GM18519 (cell line): ENCODE results near the gene MLF1.

Experiments
- ATAC-seq: cut with Tn5 transposase; IDR thresholded peaks from one replicate; pipeline ENCODE4 v1.9.1; 2021; ENCODE audit warnings: mild to moderate bottlenecking, moderate library complexity; ENCODE audit not compliant: unreplicated experiment, low FRiP score

MLF1 gene

DNA sequence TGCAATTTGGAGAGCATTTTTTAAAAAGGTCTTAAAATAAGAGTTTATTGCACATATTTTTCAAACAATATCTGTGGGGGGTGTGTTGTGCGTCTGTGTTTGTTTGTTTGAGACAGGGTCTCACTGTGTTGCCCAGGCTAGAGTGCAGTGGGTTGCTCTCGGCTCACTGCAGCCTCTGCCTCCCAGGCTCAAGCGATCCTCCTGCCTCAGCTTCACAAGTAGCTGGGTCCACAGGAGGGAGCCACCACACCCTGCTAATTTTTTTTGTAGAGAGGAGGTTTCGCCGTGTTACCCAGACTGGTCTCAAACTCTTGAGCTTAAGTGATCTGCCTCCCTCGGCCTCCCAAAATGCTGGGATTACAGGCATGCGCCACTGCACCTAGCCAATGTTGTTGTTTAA, 2.7 kb downstream of the MLF1 start:
- ATAC-seq = no peak

DNA sequence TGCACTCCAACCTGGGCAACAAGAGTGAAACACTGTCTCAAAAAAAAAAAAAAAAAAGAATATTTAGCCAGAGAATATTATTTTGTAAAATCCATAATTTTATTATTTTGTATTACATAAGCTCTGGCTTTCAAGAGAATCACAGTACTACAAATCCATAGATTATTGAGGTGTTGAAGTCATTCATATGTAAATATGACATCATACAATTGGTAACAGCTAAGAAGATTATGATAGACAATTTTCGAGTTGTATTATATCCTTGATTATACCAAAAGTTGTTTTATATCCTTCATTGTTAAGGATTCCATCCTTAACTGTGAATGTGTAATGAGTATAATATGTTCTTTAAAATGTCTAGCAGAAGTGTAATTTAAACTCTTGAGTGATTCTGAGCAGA, 3.7 kb downstream of the MLF1 start:
- ATAC-seq = no peak

DNA sequence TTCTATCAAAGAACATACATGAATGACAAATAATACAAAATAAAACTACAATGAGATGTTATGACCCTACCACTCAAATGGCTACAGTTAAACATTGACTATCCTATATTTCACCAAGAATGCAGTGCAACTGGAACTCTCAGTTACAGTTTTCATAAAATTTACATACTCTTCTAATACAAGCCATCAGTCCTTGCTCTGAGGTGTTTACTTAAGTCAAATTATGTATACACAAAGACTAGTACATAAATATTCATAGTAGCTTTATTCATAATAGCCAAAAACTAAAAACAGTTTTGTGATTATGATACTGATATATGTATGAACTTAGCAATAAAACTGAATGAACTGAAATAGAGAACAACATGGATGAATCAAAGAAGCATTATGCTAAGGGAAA, 19.2 kb downstream of the MLF1 start:
- no peak for ATAC-seq

DNA sequence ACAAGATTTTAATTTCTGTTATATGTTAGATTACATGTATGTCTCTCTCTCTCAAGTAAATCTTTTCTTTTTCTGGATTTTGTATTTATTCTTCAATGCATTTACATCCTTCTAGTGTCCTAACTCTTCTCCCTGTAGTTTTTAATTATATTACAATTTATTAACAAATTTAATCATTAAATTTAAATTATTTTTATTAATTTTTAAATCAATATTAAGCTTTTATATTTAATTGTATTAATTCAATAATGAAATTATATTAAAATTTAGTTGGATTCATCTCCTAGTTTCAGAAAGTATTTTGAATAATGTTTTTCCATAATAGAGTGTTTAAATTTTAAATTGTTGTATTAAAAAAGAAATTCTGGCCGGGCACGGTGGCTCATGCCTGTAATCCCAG, 29.8 kb downstream of the MLF1 start:
- ATAC-seq = no peak

DNA sequence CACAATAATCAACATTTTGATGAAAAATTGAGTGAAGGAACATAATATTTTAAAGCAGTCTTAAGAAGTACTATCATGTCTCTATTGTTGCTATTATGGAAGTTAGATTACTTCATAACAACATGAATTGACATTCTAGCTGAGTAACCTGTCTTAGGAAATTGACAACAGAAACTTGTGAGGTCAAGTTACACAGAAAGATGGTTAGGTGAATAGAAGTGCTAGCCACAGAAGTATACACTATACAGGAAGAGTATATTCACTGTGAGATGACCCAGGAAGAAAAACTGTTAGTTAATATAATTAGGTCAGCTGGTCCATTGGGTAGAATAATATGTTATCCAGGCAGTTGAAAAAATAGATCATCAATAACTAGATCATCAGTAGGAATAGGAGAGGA, 31.2 kb downstream of the MLF1 start:
- ATAC-seq = no peak

DNA sequence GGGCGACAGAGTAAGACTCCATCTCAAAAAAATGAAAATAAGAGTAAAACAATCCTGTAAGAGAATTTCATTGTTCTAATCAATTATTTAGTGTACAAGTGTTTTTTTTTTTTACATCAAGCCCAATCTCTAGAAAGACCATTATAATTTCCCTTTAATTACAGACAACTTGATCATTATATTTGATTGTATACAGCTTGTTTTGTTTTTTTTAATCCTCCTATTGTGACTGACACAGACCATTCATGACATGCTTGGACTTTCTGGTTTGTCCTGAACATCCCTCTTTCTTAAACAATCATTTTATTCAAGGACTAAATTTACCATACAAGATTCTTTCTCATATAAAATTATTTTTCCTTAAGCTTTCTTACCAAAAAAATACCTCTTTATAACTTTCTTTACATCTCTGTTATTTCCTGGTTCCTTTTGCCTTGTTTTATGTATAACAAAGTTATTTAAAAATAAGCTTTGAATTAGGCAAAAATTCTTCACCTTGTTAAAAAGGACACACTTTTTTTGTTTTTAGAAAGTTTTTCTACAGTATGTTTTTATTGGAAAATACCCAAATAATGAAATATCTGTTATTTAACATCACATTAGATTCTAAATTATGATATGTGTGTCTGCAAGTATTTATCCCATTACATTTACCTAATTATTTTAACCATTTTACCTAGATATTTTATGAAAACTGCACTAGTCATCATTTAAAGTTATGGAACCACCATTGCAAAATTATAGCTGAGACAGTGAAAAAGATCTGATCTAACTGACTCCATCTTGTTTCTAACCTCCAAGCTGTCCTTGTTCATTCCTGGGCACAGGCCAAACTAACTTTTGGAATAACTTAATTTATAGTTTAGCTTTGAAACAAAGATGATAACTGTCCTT, 47.2 kb downstream of the MLF1 start:
- no peak for ATAC-seq

DNA sequence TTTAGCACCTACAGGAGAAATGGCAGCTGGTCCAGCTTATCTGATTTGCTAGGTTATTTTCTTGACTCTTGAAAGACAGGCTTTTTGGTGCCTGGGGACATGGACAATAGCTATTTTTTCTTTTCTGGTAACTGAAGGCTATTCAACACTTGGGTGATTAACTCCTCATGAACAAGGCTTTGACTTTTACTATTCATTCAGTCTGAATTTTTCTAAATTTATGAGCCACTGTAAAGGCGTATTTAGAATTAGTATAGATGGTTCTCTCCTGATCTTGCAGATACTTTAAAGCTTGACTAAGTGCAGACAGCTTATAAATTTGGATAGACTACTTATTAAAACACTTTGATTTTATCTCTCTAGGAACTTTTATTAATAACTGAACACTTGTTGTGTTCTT, 54.9 kb downstream of the MLF1 start:
- ATAC-seq = no peak

DNA sequence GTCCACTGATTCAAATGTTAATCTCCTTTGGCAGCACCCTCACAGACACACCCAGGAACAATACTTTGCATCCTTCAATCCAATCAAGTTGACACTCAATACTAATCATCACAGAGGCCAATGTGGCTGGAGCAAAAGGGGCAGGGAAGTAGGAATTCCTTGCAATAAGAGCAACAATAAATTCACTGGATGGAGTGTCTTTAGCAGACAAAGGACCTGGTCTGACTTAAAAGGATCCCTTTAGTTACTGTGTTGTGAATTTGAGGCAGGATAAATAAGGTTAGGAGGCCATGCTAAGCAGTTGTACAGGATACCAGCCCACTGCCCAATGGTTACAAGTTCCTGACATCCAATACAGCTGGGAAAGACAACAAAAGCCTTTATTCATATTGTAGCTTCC, 61.0 kb downstream of the MLF1 start:
- no peak for ATAC-seq

DNA sequence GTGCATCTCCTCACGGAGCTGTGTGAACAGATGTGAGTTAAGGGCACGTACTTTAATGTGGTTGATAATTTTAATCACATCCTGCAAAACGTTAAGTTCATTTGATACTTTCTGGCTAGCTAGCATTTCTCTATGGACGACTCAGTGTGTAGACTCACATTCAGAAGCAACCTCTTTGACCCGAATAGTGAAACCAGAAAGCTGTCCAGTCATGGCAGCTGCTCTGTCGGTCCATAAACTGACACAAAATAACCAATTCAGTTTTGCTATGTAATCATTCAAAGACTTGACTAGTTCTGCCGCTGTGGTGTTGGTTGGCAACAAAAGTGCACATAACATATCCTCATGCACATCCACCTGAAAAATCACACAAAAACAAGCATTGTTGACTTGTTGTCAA, 69.7 kb downstream of the MLF1 start:
- no peak for ATAC-seq

DNA sequence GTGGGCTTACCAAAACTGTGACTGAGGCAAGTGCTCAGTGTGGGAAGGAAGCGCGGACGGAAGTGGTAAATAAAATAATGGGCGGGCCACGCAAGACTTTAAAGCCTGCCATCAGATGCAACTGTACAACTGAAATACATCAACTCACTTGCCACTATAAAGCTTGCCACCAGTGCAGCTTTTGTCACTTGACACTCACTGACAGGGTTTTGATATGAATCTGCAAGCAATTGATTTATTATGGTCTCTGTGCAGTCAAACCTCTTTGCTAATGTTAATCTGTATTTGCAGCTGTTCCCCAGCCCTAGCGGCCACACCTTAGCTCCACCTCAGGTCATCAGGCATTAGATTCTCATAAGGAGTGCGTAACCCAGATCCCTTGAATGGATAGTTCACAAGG, 71.0 kb downstream of the MLF1 start:
- ATAC-seq = no peak

DNA sequence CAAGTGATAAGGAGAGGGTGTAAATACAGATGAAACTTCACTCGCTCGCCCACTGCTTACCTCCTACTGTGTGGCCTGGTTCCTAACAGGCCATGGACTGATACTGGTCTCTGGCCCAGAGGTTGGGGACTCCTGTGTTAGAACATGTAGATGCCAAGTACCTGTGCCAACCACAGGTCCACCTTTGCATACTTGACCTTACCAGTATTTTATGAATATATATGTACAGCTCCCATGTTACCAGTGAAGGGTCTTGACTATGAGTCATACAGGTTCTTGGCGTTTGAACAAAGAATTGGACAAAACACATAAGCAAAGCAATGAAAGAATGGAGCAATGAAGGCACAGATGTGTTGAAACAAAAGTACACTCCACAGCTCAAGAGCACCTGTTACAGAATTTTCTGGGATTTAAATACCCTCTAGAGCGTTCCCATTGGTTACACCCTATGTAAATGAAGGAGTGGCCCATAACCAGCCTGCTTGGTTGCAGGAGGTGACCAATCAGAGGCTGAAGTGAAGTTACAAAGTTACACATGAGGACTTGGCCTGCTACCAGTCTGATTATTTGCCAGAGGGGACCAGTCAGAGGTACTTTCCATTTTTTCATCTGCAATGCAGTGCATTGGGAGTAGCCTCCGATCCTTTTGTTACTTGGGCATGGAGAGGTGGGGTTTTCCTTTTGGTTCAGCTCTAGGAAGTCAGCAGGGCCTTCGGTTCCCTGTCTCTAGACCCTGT, 71.6 kb downstream of the MLF1 start:
- ATAC-seq = no peak

DNA sequence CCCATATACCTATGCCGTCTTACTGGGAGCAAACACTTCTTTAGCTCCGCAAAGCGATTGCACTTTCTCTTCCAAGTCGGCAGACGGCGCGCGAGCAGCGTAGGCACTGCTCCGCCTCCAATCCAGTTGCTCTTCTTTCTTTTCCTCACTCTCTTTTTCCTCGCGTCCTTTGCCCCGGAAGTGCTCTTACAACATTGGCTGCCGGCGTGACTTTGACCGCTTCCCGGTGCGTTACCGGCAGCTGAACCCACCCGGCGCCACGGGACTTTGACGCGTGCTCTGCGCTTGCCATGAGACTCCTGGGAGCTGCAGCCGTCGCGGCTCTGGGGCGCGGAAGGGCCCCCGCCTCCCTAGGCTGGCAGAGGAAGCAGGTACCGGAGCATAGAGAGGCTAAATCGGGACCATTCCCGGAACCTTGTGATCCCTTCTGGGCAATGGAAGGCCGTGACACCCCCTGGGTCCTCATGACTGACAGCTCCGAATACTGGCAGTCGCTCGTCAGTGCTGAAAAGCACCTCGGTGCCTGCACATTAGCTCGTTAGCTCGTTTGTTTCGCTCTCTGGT, 73.4 kb downstream of the MLF1 start, which contains the start of gene GFM1:
Gene GFM1, plus strand, starts transcription at position 183 of the 564 bp plus-strand sequence. Its CDS starts 108 bp downstream, at position 291.
- ATAC-seq = peak; percentile 98

DNA sequence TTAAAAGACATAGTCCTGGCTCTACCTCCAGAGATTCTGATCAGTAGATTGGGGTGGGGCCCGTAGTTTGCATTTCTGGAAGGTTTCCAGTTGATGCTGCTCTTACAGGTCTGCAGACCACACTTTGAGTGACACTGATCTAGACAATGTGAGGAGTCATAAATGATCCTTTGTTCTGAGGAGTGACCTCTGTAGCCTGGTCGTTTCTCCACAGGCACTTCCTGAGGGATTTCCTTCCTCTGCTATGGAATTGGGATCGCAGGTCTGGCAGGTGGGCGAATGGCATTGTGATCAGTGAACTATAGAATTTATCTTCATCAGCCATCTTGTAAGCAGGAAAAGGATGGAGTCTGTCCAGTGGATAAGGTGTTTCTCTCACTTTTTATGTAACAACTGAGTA, 78.8 kb downstream of the MLF1 start:
- no peak for ATAC-seq

DNA sequence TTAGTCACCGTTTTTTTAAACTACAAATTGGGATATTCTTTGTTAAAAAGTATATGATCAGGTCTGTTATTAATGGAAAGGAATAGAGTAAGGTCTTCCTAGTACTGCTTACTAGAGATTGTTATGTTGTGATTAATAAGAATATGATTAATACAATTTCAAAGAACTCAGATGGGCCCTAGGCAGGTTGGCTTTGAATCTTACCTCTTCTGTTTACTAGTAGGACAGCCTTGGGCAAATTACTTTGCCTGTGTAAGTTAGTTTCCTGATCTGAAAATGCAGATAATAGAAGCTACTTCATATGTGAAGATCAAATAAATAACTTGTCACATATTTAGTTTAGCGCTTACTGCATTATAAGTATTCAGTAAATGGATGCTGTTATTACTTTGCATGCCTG, 80.2 kb downstream of the MLF1 start:
- ATAC-seq = no peak

DNA sequence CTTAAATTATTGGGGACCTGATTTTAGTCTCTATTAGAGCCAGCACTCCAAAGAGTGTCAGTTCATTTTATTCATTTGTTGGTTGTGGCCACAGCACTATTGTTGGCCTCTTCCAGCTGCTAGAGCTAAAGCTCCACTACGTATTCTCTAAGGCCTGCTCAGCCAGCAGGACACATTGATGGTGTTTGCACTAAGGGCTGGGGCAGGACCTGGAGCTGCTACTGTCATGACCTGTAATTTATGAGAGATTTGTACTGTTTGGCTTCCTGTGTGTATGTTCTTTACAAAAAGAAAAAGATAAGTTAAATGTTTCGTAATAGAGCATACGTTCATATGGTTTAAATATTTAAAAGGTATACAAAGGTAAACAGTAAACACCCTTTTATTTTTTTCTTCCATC, 81.5 kb downstream of the MLF1 start:
- no peak for ATAC-seq
